CD4-positive, alpha-beta memory T cell (primary cell): ENCODE data around the gene MAP2K1. TPM values are rescaled to one million over a fixed set of nuclear protein-coding genes. Genes with fewer than 3 reads are reported as not detected.

Experiments
- CTCF ChIA-PET: fragments of 350-600 bp; sonication (Branson Sonifier 250); formaldehyde crosslinking; loops from one replicate; lab custom pipeline; 2021; ENCODE audit warnings: inconsistent platforms; ENCODE audit not compliant: partially characterized antibody; lab: Charles Lee
- POLR2A ChIA-PET: fragments of 350-600 bp; sonication (Branson Sonifier 250); formaldehyde crosslinking; loops from one replicate; lab custom pipeline; 2021; ENCODE audit not compliant: partially characterized antibody; lab: Charles Lee
- DNase-seq, 5 donors: peaks; one replicate each; pipeline versions ENCODE4 v3.0.0 to v3.0.0-alpha.2; 2020 to 2022; ENCODE audit warnings: mixed read lengths in 1 of 5
- H3K27ac ChIP-seq: one replicate; pipeline ENCODE4 v1.7.0; 2013; ENCODE audit warnings: low read depth, low read length
- H3K27me3 ChIP-seq: 2 replicates; pipeline ENCODE4 v1.7.0; 2013; ENCODE audit warnings: mild to moderate bottlenecking, low read length, moderate library complexity; ENCODE audit not compliant: insufficient read depth
- H3K36me3 ChIP-seq: 2 replicates; pipeline ENCODE4 v1.7.0; 2013; ENCODE audit warnings: mild to moderate bottlenecking, low read length, moderate library complexity; ENCODE audit not compliant: insufficient read depth
- H3K4me1 ChIP-seq: 2 replicates; pipeline ENCODE4 v1.7.0; 2013; ENCODE audit warnings: mild to moderate bottlenecking, low read length, moderate library complexity; ENCODE audit not compliant: insufficient read depth
- H3K4me3 ChIP-seq, 2 donors: one replicate each; pipeline ENCODE4 v1.7.0; 2013; ENCODE audit warnings: low read length in 2 of 2, mild to moderate bottlenecking in 1 of 2
- H3K9me3 ChIP-seq, 2 donors: one replicate each; pipeline ENCODE4 v1.7.0; 2013; ENCODE audit warnings: low read length in 2 of 2, control low read depth in 1 of 2; ENCODE audit not compliant: control insufficient read depth in 1 of 2
- H3K27ac Mint-ChIP-seq, 7 donors: one replicate each; pipeline ENCODE4 v1.8.0; 2020 to 2021; ENCODE audit warnings: mixed read lengths in 7 of 7, mild to moderate bottlenecking in 6 of 7, inconsistent platforms in 3 of 7, moderate library complexity in 3 of 7
- H3K27me3 Mint-ChIP-seq, 2 donors: one replicate each; pipeline ENCODE4 v1.8.0; 2020 to 2021; ENCODE audit warnings: mixed read lengths in 2 of 2
- H3K36me3 Mint-ChIP-seq, 2 donors: one replicate each; pipeline ENCODE4 v1.8.0; 2020 to 2021; ENCODE audit warnings: mixed read lengths in 2 of 2, inconsistent platforms in 1 of 2, mild to moderate bottlenecking in 1 of 2
- H3K4me1 Mint-ChIP-seq, 4 donors: one replicate each; pipeline ENCODE4 v1.8.0; 2020 to 2021; ENCODE audit warnings: mixed read lengths in 4 of 4, mild to moderate bottlenecking in 1 of 4
- H3K4me3 Mint-ChIP-seq, 8 donors: one replicate each; pipeline ENCODE4 v1.8.0; 2020 to 2021; ENCODE audit warnings: mixed read lengths in 8 of 8, mild to moderate bottlenecking in 7 of 8, moderate library complexity in 6 of 8, inconsistent platforms in 3 of 8
- H3K9me3 Mint-ChIP-seq, 8 donors: one replicate each; pipeline ENCODE4 v1.8.0; 2020 to 2021; ENCODE audit warnings: mixed read lengths in 8 of 8, mild to moderate bottlenecking in 5 of 8, inconsistent platforms in 3 of 8, moderate library complexity in 1 of 8
- intact Hi-C: fragments of 100-400 bp; cut with micrococcal nuclease; formaldehyde crosslinking; loops from one replicate; pipeline ENCODE4 v1.15.1; 2023
- polyA plus RNA-seq, 2 donors: library from polyadenylated mRNA; unstranded; fragments of 300-500 nt; fragmentation: Illumina TruSeq; gene quantifications; one replicate each; pipeline ENCODE4 v1.2.3, GENCODE V29; 2021
- total RNA-seq, 2 experiments: library from RNA; stranded (reverse); gene quantifications; one replicate each; pipeline ENCODE4 v1.2.3, GENCODE V29; 2021

MAP2K1 gene
- total and polyA plus RNA-seq, 4 experiments from 2014 or later: 44.9 to 71.2 (median 54.5) TPM

DNA sequence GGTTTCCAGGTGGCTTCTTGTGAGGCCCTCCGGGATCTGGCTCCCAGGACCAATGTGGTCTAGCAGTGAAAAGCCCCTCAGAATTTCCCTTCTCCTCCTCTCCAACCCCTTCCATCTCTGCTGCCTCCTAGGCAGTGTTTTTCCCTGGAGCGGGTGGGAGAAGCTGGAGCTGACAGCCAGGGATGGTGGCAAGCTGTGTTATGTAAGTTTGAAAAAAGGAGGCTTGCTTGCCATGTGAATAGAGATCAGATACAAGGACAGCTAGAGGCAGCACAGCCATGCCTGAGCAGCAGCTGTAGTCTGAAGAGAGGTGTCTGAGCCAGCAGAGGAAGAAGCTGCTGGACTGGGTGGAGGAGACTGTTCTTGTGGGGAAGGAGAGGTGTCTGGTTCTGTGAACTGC, 90.3 kb downstream of the MAP2K1 start:
- peaks cover 11% of the 10 kb centered on the region for H3K4me1 ChIP-seq
- Mint-ChIP-seq H3K4me3 (no peak overlapping the region), H3K9me3 (peaks cover 0 to 2% (median 0%) of the 10 kb centered on the region in 8 donors), H3K27me3 (no peaks in the 10 kb centered on the region), H3K27ac (peak overlapping the region; percentile 42 to 90 (median 81)), H3K36me3 (peaks cover 14 to 25% of the 10 kb centered on the region in 2 donors), H3K4me1 (peaks cover 17 to 35% (median 27%) of the 10 kb centered on the region in 4 donors)
- peaks cover 13% of the 10 kb centered on the region for H3K36me3 ChIP-seq
- no peaks in the 10 kb centered on the region for H3K27me3 ChIP-seq
- H3K4me3 ChIP-seq: no peak overlapping the region
- H3K27ac ChIP-seq: no peak overlapping the region
- no peaks in the 10 kb centered on the region for H3K9me3 ChIP-seq
- ChIA-PET CTCF (no interaction called here), POLR2A (no interaction called here)
- DNase-seq: no peak
- intact Hi-C loops: no loop called here

GRCh38 chr15:66480267-66480666, 93.6 kb downstream of the MAP2K1 start:
- no peak for DNase-seq
- no peaks in the 10 kb centered on the region for H3K9me3 ChIP-seq
- H3K27me3 ChIP-seq: no peaks in the 10 kb centered on the region
- ChIA-PET CTCF (no interaction called here), POLR2A (no interaction called here)
- Mint-ChIP-seq H3K4me3 (no peak overlapping the region), H3K9me3 (peaks cover 0 to 2% (median 0%) of the 10 kb centered on the region in 8 donors), H3K27me3 (no peaks in the 10 kb centered on the region), H3K36me3 (peaks cover 33 to 47% of the 10 kb centered on the region in 2 donors), H3K4me1 (peaks cover 14 to 22% (median 17%) of the 10 kb centered on the region in 4 donors), H3K27ac (peak overlapping the region in 2 of 7 donors; percentile 23 to 78)
- H3K4me1 ChIP-seq: no peaks in the 10 kb centered on the region
- intact Hi-C loops: no loop called here
- H3K36me3 ChIP-seq: peaks cover 23% of the 10 kb centered on the region
- no peak overlapping the region for H3K27ac ChIP-seq
- no peak overlapping the region for H3K4me3 ChIP-seq

GRCh38 chr15:66481107-66481856, 94.6 kb downstream of the MAP2K1 start:
- intact Hi-C loops: no loop called here
- H3K27ac Mint-ChIP-seq: peak overlapping the region in 4 of 7 donors; percentile 23 to 78 (median 64)
- H3K4me3 Mint-ChIP-seq: no peak overlapping the region
- H3K4me1 ChIP-seq: no peaks in the 10 kb centered on the region
- H3K4me1 Mint-ChIP-seq: peaks cover 11 to 18% (median 14%) of the 10 kb centered on the region in 4 donors
- POLR2A ChIA-PET: no interaction called here
- H3K9me3 ChIP-seq: no peaks in the 10 kb centered on the region
- no peak overlapping the region for H3K4me3 ChIP-seq
- DNase-seq: no peak
- H3K27me3 Mint-ChIP-seq: no peaks in the 10 kb centered on the region
- no peak overlapping the region for H3K27ac ChIP-seq
- peaks cover 25% of the 10 kb centered on the region for H3K36me3 ChIP-seq
- H3K36me3 Mint-ChIP-seq: peaks cover 33 to 48% of the 10 kb centered on the region in 2 donors
- CTCF ChIA-PET: interaction anchor here (0.9 kb wide), 2 partner anchors 17 to 71 kb away, joined by 3 read pairs; no protein-coding TSS in a partner anchor
- no peaks in the 10 kb centered on the region for H3K27me3 ChIP-seq
- H3K9me3 Mint-ChIP-seq: peaks cover 0 to 2% (median 0%) of the 10 kb centered on the region in 8 donors

DNA sequence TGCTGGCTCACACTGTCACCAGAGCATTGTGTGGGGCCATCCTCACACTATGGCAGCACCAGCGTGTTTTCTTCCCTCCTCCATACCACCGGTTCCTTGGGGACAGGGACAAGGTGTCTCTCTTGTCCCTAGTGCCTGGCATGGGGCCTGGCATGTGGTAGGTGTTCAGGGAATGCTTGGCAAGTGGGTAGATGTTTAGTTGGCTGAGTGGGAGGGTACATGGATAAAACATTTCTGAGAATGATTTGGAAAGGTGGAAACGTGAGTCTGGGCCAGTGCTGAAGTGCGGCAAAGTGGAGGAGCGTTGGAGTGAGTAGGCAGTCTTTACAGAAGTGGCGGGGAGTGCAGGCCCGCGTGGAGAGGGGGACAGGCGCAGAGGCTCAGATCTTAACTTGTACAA, 95.8 kb downstream of the MAP2K1 start:
- Mint-ChIP-seq H3K9me3 (no peaks in the 10 kb centered on the region), H3K27me3 (no peaks in the 10 kb centered on the region), H3K4me3 (no peak overlapping the region), H3K27ac (peak overlapping the region in 3 of 7 donors; percentile 24 to 75 (median 67)), H3K36me3 (peaks cover 33 to 54% of the 10 kb centered on the region in 2 donors), H3K4me1 (peaks cover 7 to 15% (median 8%) of the 10 kb centered on the region in 4 donors)
- POLR2A ChIA-PET: no interaction called here
- CTCF ChIA-PET: no interaction called here
- Histone ChIP-seq H3K27ac (no peak overlapping the region), H3K27me3 (no peaks in the 10 kb centered on the region), H3K36me3 (peaks cover 37% of the 10 kb centered on the region), H3K4me3 (no peak overlapping the region), H3K9me3 (no peaks in the 10 kb centered on the region), H3K4me1 (no peaks in the 10 kb centered on the region)
- intact Hi-C loops: no loop called here
- DNase-seq: no peak

- H3K4me1 ChIP-seq: no peaks in the 10 kb centered on the region
- Mint-ChIP-seq H3K9me3 (no peaks in the 10 kb centered on the region), H3K4me1 (peaks cover 7 to 15% (median 8%) of the 10 kb centered on the region in 4 donors), H3K27ac (peak overlapping the region in 3 of 7 donors; percentile 29 to 59 (median 57)), H3K4me3 (no peak overlapping the region), H3K36me3 (peaks cover 35 to 60% of the 10 kb centered on the region in 2 donors), H3K27me3 (no peaks in the 10 kb centered on the region)
- H3K36me3 ChIP-seq: peaks cover 44% of the 10 kb centered on the region
- intact Hi-C loops: no loop called here
- no peaks in the 10 kb centered on the region for H3K9me3 ChIP-seq
- no peak overlapping the region for H3K27ac ChIP-seq
- ChIA-PET CTCF (no interaction called here), POLR2A (no interaction called here)
- no peaks in the 10 kb centered on the region for H3K27me3 ChIP-seq
- no peak for DNase-seq
- H3K4me3 ChIP-seq: no peak overlapping the region
Observed at GRCh38 chr15:66483131-66483566, 96.4 kb downstream of the MAP2K1 start.

DNA sequence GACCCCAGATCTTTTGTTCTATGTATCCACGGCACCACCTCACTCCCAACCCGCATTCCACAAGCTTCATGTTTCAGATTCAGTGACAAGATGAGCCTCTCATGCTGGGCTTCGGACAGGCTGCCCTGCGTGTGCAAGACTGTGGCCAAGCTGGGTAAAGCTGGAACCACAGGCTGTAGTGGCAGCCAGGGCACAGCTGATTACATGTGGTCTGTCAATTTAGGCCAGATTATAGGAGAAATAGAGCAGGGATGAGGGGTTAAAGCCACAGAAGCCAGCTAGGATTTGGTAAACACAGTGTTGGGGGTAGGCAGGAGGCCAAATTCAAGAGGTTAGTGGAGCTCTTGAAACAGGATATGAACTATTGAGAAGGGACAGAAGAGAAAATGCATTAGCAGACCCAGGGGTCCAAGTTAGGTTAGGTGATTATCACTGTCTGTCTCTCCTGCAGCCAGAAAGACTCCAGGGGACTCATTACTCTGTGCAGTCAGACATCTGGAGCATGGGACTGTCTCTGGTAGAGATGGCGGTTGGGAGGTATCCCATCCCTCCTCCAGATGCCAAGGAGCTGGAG, 97.9 kb downstream of the MAP2K1 start:
- ChIA-PET POLR2A (interaction anchor here (1.6 to 1.7 kb wide), 2 partner anchors 10 to 13 kb away, joined by 4 to 8 read pairs; partner anchors contain the start of gene SNAPC5), CTCF (interaction anchor here (0.9 to 1.2 kb wide), 4 partner anchors 12 to 99 kb away, joined by 3 read pairs; partner anchors contain the start of gene SNAPC5)
- H3K4me3 Mint-ChIP-seq: no peak overlapping the region
- H3K4me3 ChIP-seq: no peak overlapping the region
- H3K4me1 Mint-ChIP-seq: peaks cover 1 to 14% (median 6%) of the 10 kb centered on the region in 4 donors
- peaks cover 41 to 70% of the 10 kb centered on the region in 2 donors for H3K36me3 Mint-ChIP-seq
- H3K4me1 ChIP-seq: no peaks in the 10 kb centered on the region
- no peak for DNase-seq
- intact Hi-C loops: no loop called here
- H3K27ac ChIP-seq: no peak overlapping the region
- H3K9me3 ChIP-seq: no peaks in the 10 kb centered on the region
- H3K9me3 Mint-ChIP-seq: no peaks in the 10 kb centered on the region
- peaks cover 58% of the 10 kb centered on the region for H3K36me3 ChIP-seq
- no peaks in the 10 kb centered on the region for H3K27me3 ChIP-seq
- H3K27me3 Mint-ChIP-seq: no peaks in the 10 kb centered on the region
- H3K27ac Mint-ChIP-seq: peak overlapping the region in 6 of 7 donors; percentile 22 to 72 (median 50)

- Mint-ChIP-seq H3K27ac (peak overlapping the region in 1 of 7 donors; percentile 47), H3K4me3 (no peak overlapping the region), H3K27me3 (no peaks in the 10 kb centered on the region), H3K9me3 (no peaks in the 10 kb centered on the region), H3K4me1 (peaks cover 5 to 10% (median 7%) of the 10 kb centered on the region in 4 donors), H3K36me3 (peaks cover 41 to 74% of the 10 kb centered on the region in 2 donors)
- Histone ChIP-seq H3K4me3 (no peak overlapping the region), H3K36me3 (peaks cover 66% of the 10 kb centered on the region), H3K27ac (no peak overlapping the region), H3K4me1 (no peaks in the 10 kb centered on the region), H3K27me3 (no peaks in the 10 kb centered on the region), H3K9me3 (no peaks in the 10 kb centered on the region)
- DNase-seq: no peak
- ChIA-PET CTCF (interaction anchor here (0.7 to 1.2 kb wide), 2 partner anchors 11 to 17 kb away, joined by 3 read pairs; partner anchors contain the start of genes RPL4 and SNAPC5), POLR2A (no interaction called here)
- intact Hi-C loops: no loop called here
Observed at GRCh38 chr15:66486887-66487286, 100.2 kb downstream of the MAP2K1 start.
